GM13977 (cell line): ENCODE data around the gene HDAC11.

ENCODE experiments used
- DNase-seq: peaks from one replicate; pipeline ENCODE4 v3.0.0; 2012; ENCODE audit warnings: low spot score
- CTCF ChIP-seq: IDR thresholded peaks from 2 replicates; pipeline ENCODE4 v1.5.1; 2012; ENCODE audit warnings: mild to moderate bottlenecking, control low read depth; ENCODE audit not compliant: insufficient read depth; ENCODE audit errors: extremely low read depth, missing control alignments
- in situ Hi-C: fragments of 300-500 bp; cut with MboI; formaldehyde crosslinking; loops from one replicate; pipeline ENCODE4 v1.12.0; 2022; ENCODE audit warnings: low sequenced_read_pairs, low pct_unique_long_range_greater_than_20kb, mixed read lengths, inconsistent platforms; ENCODE audit not compliant: unreplicated experiment

Gene HDAC11

GRCh38 chr3:13541691-13542090, 61.6 kb downstream of the HDAC11 start:
- TF ChIP-seq CTCF = no peak
- DNase-seq = no peak
- in situ Hi-C loops = no loop called here

GRCh38 chr3:13542142-13542541, 62.0 kb downstream of the HDAC11 start:
- no peak for TF ChIP-seq CTCF
- no peak for DNase-seq
- in situ Hi-C loops = no loop called here

GRCh38 chr3:13543253-13543652, 63.1 kb downstream of the HDAC11 start:
- in situ Hi-C loops = no loop called here
- no peak for TF ChIP-seq CTCF
- DNase-seq = no peak

GRCh38 chr3:13544293-13544831, 64.3 kb downstream of the HDAC11 start:
- no peak for TF ChIP-seq CTCF
- no peak for DNase-seq
- in situ Hi-C loops = no loop called here

GRCh38 chr3:13544951-13545651, 65.0 kb downstream of the HDAC11 start:
- no peak for DNase-seq
- in situ Hi-C loops = no loop called here
- TF ChIP-seq CTCF = no peak

GRCh38 chr3:13545952-13546454, 65.9 kb downstream of the HDAC11 start:
- no peak for DNase-seq
- in situ Hi-C loops = no loop called here
- TF ChIP-seq CTCF = no peak
